Neural crest cell (in vitro differentiated cells): Measurements from ENCODE around the gene ACAP2. TPM values are rescaled to one million over a fixed set of nuclear protein-coding genes. Genes with fewer than 3 reads are reported as not detected.

Experiments used
- DNase-seq: peaks from one replicate; pipeline ENCODE4 v3.0.0; 2021; ENCODE audit warnings: low read depth, mixed read lengths, low spot score
- H3K27ac Mint-ChIP-seq: one replicate; pipeline ENCODE4 v1.8.0; 2021; ENCODE audit warnings: mild to moderate bottlenecking, mixed read lengths; ENCODE audit not compliant: unreplicated experiment
- H3K27me3 Mint-ChIP-seq: 2 replicates; pipeline ENCODE4 v1.8.0; 2021; ENCODE audit warnings: low read depth, mild to moderate bottlenecking, mixed read lengths
- H3K36me3 Mint-ChIP-seq: 2 replicates; pipeline ENCODE4 v1.8.0; 2021; ENCODE audit warnings: low read depth, mild to moderate bottlenecking, mixed read lengths
- H3K4me1 Mint-ChIP-seq: 2 replicates; pipeline ENCODE4 v1.8.0; 2021; ENCODE audit warnings: mixed read lengths
- H3K4me3 Mint-ChIP-seq: one replicate; pipeline ENCODE4 v1.8.0; 2021; ENCODE audit warnings: mild to moderate bottlenecking, mixed read lengths
- H3K9me3 Mint-ChIP-seq: 2 replicates; pipeline ENCODE4 v1.8.0; 2021; ENCODE audit warnings: mixed read lengths
- total RNA-seq: library from RNA; stranded (reverse); gene quantifications from 2 replicates; pipeline ENCODE4 v1.2.1, GENCODE V29; 2021
- TF ChIP-seq, protein P1 (sequence below): fragments of 200-600 bp; sonication (generic); conservative IDR thresholded peaks from 2 replicates; pipeline ENCODE4 v1.5.0; 2021; ENCODE audit warnings: antibody characterized with exemption, mild to moderate bottlenecking

Gene ACAP2
- total RNA-seq, 1 donor from 2014 or later: 35.7 TPM

DNA sequence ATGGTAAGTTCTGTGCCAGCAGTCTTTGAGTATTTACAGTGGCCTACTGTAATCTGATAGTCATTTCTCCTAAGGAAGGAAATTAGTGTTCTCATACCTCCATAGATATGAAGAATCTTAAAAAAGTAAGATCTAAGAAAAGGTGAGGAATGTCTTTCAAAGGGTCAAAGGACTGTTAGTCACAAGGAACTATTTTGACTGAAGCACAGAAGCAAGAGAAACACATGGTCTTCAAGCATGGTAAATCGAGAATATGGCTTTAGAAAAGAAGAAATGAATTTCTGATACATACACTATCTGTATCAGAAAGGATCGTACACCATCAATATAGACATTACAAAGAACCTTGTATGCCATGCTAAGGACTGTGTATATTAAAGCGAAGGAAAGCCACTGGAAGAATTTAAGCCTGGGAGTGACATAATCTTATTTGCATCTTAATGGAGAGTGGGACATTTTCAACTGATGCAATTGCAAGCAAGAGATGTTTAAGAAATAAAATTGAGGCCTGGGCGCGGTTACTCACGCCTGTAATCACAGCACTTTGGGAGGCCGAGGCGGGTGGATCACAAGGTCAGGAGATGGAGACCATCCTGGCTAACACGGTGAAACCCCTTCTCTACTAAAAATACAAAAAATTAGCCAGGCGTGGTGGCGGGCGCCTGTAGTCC, 5.5 kb upstream of the ACAP2 start:
- Mint-ChIP-seq H3K27ac (no peak overlapping the region), H3K4me3 (no peak overlapping the region), H3K27me3 (no peaks in the 10 kb centered on the region), H3K4me1 (peaks cover 17% of the 10 kb centered on the region), H3K9me3 (no peaks in the 10 kb centered on the region), H3K36me3 (no peaks in the 10 kb centered on the region)
- no peak for DNase-seq
- TF ChIP-seq, protein P1, sequence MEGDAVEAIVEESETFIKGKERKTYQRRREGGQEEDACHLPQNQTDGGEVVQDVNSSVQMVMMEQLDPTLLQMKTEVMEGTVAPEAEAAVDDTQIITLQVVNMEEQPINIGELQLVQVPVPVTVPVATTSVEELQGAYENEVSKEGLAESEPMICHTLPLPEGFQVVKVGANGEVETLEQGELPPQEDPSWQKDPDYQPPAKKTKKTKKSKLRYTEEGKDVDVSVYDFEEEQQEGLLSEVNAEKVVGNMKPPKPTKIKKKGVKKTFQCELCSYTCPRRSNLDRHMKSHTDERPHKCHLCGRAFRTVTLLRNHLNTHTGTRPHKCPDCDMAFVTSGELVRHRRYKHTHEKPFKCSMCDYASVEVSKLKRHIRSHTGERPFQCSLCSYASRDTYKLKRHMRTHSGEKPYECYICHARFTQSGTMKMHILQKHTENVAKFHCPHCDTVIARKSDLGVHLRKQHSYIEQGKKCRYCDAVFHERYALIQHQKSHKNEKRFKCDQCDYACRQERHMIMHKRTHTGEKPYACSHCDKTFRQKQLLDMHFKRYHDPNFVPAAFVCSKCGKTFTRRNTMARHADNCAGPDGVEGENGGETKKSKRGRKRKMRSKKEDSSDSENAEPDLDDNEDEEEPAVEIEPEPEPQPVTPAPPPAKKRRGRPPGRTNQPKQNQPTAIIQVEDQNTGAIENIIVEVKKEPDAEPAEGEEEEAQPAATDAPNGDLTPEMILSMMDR: no peak

DNA sequence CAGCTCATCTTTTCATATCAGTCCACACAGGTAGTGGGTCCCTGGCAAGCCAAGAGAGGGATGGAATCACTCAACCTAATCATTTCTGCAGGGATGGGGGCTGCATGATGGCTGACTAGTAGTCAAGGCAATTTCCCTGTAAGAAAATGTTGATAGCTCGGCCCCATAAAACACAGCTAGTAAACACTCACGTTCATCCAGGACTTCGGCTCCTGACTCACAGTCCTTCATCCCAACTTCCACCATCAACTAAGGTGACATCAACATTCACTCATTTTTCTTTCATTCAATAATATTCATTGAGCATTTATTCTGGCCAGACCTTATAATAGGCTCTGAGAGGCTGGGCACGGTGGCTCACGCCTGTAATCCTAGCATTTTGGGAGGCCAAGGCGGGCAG, 4.4 kb upstream of the ACAP2 start:
- H3K36me3 Mint-ChIP-seq: no peaks in the 10 kb centered on the region
- peaks cover 20% of the 10 kb centered on the region for H3K4me1 Mint-ChIP-seq
- TF ChIP-seq, protein P1: no peak
- no peak for DNase-seq
- H3K27me3 Mint-ChIP-seq: no peaks in the 10 kb centered on the region
- H3K27ac Mint-ChIP-seq: no peak overlapping the region
- no peaks in the 10 kb centered on the region for H3K9me3 Mint-ChIP-seq
- H3K4me3 Mint-ChIP-seq: no peak overlapping the region

DNA sequence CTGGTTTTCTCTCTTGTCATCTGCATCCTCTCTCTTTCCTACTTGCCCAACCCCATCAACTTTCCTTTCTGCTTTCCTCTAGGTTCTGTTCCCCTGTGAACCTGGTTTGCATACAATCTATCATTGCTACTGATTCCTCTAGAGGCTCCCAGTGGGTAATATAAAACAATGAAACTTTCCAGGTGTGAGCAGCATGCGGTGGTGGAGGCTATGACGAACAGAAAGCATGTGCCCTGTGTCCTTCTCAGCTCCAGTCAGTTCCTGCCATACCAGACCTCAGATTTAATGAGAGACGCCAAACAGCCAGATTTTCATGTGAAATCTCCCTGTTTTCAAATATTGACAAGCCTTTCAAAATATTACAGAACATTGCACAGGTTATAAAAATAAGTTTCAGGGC, 3.5 kb upstream of the ACAP2 start:
- DNase-seq: no peak
- TF ChIP-seq, protein P1: no peak
- Mint-ChIP-seq H3K27me3 (no peaks in the 10 kb centered on the region), H3K4me3 (peak overlapping the region; percentile 4), H3K27ac (peak overlapping the region; percentile 15), H3K9me3 (no peaks in the 10 kb centered on the region), H3K4me1 (peaks cover 18% of the 10 kb centered on the region), H3K36me3 (no peaks in the 10 kb centered on the region)

DNA sequence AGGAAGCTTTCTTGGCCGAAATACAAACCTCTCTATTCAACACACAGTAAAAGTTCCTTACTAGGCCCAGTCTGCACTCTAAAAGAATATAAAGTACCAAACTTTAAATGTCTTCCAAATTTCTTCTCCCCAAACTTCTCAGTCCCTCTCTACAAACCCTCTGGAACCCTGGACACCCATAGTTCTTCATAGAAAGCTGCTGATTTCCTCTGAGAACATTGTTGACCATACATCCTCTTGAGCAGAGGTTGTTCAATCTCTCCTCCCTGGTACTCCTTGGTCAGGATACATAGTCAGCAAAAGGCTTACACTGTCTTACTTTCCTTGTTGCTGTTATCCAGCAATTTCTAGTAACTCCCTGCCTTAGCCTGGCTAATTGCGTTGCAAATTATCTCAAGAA, 3.1 kb upstream of the ACAP2 start:
- peaks cover 23% of the 10 kb centered on the region for H3K4me1 Mint-ChIP-seq
- H3K27me3 Mint-ChIP-seq: no peaks in the 10 kb centered on the region
- peak overlapping the region; percentile 21 for H3K4me3 Mint-ChIP-seq
- no peak overlapping the region for H3K27ac Mint-ChIP-seq
- H3K36me3 Mint-ChIP-seq: no peaks in the 10 kb centered on the region
- no peaks in the 10 kb centered on the region for H3K9me3 Mint-ChIP-seq
- TF ChIP-seq, protein P1: no peak
- DNase-seq: no peak

DNA sequence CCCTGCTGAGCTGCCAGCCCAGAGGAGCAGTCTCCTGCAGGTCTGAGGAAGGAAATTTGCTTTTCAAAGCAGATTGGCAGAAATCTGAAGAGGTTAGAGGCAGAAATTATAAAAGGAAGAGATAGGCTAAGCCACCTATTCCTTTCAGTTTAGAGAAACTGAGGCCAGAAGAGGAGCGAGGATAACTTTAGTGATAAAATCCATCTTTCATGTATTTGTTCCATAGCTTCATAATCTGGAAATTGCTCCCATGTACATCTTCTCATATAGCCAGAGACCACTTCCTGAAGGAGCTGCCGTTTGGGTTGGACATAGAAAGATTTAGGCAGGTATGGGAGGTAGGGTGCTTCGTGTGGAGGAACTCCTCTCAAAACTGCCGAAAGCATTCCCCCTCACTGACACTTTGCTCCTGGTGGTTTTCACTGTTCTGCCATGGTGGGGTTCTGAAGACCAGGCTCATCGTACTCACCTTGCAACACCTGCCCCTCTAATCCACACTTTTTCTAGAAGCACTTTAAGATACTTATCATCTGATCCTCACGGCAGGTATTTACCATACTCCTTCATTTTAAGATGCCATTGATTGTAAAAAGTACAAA, 670 bp upstream of the ACAP2 start:
- H3K27ac Mint-ChIP-seq: peak overlapping the region; percentile 64
- TF ChIP-seq, protein P1: no peak
- peak overlapping the region; percentile 67 for H3K4me3 Mint-ChIP-seq
- no peaks in the 10 kb centered on the region for H3K36me3 Mint-ChIP-seq
- no peaks in the 10 kb centered on the region for H3K27me3 Mint-ChIP-seq
- H3K9me3 Mint-ChIP-seq: no peaks in the 10 kb centered on the region
- peaks cover 29% of the 10 kb centered on the region for H3K4me1 Mint-ChIP-seq
- peak; percentile 4 for DNase-seq
